ENCODE data around the gene TSC2.
"Not testable (repeated sequence)": the region's sequence is repeated elsewhere in the genome, so short reads cannot be mapped to it uniquely, and the experiment has no call there.

The TSC2 gene

DNA sequence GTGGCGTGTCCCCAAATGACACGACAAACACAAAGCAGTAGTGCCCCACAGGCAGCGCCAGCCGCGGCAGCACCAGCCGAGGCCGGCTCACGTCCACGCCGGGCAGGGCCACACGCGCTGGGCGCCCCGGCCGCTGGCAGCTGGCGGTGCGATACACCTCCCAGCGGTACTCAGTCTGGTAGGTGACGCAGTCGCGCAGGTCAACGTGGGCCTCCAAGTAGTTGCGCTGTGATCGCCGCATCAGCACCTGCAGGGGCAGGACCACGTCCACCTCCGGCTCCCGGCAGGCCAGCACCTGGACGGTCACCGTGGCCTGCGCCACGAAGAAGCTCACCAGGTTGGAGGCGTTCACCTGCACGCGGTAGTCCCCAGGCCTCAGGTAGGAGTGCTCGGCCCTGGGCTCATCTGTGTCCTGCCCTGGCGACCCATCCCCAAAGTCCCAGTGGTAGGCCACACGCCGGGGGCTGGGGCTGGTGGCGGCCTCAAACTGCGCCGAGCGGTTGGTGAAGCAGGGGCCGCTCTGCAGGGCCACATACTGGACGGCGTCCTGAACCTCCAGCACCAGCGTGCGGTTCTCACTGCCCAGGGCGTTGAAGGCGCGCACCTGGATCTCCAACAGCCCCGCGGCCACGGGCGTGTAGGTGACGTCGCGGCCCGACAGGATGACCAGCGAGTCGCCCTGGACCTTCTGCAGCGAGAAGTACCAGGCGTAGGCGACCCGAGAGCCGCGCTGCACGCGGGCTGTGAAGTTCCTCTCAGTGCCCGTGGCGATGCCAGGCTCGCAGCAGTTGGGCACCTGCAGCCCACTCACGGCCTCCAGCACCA lies 60.9 kb downstream of the TSC2 start:
- not testable (repeated sequence) for DNase-seq

DNA sequence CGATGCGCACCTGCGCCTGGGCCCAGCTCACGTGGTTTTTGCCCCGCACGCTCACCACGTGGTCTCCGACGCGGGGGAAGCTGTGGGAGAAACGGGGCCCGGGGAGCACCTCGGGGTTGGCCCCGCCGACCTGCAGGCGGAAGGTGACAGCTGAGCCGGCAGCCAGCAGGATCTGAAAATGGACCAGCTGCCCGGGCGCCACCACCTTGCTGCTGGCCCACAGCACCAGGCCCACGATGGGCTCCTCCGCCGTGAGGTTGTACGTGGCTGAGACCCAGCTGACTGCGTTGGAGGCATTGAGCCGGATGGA lies 61.4 kb downstream of the TSC2 start:
- not testable (repeated sequence) for DNase-seq

DNA sequence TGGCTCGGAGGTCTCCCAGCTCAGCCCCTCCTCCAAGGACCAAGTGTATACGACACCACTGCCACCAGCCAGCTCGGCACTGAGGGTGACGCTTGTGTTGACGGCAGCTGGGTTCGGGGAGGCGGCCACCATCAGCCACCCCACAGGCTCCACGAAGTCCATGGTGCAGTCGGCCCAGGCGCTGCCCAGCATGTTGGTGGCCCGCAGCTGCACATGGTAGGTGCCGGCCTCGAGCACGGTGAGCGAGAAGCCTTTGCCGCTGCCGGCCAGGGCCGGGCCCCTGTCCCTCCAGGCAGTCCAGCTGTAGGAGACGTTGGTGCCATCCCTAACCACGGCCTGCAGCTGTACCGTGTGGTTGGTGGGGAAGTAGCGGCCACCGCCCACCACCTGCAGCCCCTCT lies 62.1 kb downstream of the TSC2 start:
- DNase-seq: not testable (repeated sequence)

DNA sequence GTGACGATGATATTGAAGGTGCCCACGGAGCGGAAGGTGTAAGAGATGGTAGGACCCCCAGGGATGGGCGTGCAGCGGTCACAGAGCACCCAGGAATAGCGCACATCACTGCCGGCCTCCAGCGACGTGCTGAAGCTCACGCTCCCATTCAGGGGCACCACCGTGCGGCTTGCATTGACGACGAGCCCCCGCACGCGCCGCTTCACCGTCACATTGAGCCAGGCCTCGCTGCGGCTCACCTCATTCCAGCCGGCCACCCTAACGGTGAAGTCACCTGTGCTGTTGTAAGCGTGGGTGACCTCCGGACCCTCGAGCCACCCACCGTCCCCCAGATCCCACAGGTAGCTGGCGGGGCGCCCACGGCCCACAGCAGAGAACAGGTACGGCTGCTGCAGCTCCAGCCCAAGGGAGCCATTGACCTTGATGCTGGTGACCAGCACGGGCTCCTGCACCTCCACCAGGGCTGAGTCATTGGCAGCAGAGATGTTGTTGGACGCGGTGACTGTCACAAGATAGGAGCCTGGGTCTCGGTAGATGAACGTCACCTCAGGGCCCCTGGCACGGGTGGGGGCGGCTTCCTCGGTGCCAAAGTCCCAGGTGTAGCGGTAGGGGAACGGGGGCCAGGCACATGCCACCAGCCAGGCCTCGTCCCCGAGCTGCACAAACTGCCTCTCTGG lies 62.7 kb downstream of the TSC2 start:
- not testable (repeated sequence) for DNase-seq

DNA sequence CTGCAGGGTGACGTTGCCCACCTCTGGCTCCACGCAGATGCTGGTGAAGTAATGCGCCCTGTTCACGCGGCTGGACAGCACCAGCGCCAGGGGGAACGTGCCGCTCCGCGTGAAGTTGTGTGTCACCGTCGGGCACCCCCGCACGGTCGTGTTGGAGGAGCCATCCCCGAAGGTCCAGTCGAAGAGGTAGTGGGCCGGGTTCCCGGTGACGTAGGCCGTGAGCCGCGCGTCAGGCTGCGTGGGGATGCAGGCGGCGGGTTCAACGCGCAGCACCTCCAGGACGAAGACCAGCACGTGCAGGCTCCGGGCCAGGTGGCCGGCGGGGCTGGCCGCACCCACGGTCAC lies 63.2 kb downstream of the TSC2 start:
- not testable (repeated sequence) for DNase-seq

DNA sequence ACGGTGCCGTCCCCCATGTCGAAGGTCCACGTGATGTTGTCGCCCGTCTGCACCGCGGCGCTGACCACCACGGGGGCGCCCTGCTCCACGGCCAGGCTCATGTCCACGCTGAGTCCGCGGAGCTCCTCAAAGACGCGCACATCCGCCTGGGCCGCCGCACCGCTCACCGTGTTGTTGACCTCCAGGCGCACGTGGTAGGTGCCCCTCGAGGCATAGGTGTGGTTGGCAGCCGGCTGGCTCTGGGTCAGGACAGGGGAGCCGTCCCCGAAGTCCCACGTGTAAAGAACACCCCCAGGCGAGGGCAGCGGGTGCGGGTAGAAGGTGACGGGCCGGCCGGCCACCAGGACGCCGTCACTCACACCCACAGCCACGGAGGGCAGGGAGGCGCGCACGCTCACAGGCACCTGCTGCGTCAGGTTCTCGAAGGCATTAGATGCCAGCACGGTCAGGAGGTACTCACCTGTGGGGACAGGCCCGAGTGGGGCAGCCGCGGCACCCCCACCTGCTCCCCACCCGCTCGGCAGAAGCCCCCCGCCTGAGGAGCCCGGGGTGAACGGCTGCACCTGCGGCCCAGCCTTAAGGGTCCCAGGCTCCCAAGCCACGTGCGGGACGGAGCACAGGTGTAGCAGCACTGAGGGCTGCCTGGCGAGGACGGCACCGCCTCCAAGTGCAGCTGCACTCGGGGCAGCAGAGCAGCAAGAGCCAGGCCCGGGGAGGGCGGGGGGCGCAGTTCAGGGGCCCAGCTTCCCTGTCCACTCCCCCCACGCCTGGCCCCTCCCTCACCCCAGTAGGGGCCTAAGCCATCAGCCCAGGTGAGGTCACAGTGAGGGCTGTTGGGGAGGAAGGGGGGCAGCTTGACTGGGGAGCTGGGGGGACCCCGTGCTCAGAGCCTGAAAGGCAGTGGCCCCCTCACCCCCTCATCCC lies 63.9 kb downstream of the TSC2 start:
- not testable (repeated sequence) for DNase-seq

DNA sequence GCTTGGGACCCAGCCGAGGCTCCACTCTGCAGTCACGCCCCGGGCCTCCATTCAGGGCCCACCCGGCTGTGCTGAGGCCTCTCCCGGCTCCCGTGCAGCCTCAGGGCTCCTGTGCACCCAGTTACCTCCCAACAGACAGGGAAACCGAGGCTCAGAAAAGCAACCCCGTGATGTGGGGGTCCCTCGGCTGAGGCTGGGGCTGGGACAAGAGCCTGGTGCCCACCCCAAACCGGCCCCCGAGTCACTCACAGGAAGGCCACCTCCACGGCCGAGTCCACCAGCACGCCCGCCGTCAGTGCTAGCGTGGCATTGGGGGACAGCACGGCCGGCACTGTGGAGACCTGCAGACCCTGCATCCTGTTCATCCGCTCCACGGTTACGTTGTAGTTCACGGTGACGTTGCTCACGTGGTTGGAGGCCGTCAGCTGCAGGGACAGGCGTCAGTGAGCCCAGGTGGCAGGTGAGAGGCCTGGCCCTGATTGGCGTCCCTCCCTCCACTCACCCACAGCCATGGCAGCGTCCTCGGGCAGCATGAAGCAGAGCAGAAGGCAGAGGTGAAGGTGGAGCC lies 64.8 kb downstream of the TSC2 start:
- not testable (repeated sequence) for DNase-seq

DNA sequence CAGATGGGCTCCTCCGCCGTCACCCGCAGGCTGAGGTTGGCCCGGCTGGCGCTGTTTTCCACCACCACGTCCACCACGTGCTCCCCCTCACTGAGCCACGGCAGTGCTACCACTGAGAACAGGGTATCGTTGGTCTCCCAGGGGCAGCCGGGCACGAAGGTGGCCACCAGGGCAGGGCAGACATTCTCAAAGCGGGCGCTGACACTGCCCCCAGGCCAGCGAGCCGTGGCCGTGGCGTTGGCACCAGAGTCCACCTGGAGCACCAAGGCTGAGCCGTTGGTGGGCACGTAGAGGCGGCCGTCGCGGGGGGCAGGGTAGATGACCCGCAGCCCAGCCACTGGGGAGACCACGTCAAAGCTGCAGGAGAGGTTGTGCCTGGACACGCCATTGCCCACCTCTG lies 66.4 kb downstream of the TSC2 start:
- not testable (repeated sequence) for DNase-seq

DNA sequence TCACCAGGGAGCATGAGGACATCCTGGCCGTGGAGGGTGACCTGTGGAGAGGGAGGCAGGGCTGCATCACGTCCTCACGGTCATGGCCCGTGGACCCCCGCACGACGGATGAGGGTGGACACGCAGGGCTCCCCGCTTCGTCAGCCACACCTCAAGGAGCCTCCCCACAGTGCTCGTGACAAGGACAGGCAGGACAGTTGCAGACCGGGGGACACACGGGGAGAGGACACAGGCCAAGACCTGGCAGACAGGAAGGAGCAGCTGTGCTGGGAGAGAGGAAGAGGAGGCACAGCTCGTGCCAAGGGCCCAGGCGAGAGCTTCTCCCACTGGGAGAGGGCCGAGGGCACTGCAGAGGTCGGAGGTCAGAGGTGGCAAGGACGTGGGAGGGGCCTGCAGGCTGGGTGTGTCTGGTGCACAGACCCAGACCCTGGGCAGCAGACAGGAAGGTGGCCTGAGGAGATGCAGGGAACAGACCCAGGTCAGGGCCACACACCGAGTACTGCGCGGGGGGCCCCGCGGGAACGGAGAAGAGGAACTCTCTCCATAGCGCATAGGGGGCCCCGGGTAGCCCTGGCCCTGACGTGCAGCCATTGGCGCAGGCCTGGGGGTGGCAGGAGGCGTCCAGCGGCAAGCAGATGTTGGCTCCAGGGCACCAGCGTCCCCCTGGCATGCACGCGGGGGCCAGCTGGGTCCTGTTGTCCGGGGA lies 67.3 kb downstream of the TSC2 start:
- not testable (repeated sequence) for DNase-seq

DNA sequence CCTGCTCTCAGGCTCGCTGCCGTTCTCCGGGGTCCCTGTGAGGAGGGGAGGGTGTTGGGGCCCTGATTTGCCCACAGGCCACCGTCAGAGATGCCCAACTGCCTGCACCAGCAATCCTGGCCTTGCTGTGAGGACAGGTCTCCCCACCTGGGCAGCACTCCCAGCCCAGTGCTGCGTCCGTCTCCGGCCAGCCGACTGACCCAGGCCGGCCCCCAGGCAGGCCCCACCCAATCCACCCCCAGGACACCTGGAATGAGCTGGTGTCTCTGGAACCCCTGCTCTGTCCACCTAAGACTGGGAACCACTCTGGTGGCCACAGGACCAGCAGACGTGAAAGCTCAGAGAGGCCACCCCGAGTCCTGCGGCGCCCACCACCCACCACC lies 67.8 kb downstream of the TSC2 start:
- DNase-seq: no peak

DNA sequence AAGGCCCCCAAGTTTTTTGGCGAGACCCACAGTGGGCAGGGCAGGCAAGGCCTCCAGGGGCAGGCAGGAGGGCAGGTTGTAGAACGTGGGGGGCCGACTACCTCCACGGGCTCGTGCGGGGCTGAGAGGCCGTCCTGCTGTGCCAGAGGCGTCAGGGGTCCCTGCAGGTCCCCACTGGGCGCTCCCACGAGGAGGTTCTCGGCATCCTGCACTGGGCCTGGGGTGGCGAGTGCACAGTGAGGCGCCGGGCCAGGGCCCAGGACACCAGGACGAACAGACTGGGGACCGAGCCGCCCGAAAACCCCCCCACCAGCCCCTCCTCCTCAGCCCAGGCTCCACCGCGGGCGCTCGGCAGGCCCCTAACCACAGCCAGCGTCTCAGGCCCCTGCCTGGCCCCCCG lies 68.6 kb downstream of the TSC2 start:
- not testable (repeated sequence) for DNase-seq

DNA sequence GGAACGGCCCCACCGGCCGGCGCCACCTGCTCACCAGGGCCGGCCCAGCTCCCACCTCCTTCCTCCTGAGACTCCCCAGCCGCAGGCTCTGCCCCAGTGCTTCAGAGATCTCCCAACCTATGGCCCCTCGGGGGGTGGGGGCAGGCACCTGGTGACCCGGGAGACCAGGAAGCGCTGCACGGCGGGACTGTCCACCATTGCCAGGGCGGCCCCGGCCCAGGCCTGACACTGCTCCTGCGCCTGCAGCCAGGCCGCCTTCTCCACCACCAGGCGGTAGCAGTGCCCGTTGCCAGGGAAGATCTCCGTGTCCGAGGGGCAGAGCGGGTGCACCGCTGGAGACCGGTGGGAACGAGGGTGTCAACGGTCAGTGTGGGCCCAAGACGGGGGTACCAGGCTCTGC lies 69.6 kb downstream of the TSC2 start:
- not testable (repeated sequence) for DNase-seq

DNA sequence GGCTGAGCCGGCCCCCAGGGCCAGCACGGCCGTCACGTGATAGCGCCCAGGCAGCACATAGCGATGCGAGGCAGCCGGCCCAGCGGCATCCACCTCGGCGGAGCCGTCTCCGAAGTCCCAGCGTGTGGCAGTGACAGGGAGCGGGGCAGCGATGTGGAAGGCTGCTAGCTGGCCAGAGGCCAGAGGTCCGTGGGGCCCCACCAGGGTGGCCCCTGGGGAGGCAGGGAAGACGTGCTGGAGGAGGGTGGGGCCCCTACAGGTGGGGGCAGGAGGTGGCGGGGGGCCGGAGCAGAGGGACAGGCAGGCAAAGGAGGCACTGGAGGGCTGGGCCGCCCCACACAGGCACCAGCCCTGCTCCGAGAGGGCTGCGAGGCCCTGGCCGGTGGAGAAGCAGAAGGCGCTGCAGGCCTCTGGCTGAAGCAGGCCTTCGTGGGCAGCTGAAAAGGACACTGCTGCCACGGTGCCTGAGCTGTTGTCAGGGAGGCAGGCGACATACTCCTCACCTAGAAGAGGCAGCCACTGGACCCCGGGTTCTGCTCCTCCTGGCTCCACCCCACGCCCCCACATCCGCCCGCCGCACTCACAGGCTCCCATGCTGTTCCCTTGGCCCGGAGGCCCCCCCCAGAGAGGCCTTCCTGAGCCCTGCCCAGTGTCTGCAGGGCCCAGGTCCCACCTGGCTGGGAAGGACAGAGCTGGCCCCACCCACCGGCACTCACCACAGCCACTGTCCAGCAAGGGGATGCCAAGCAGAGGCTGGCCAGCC lies 70.4 kb downstream of the TSC2 start:
- not testable (repeated sequence) for DNase-seq

DNA sequence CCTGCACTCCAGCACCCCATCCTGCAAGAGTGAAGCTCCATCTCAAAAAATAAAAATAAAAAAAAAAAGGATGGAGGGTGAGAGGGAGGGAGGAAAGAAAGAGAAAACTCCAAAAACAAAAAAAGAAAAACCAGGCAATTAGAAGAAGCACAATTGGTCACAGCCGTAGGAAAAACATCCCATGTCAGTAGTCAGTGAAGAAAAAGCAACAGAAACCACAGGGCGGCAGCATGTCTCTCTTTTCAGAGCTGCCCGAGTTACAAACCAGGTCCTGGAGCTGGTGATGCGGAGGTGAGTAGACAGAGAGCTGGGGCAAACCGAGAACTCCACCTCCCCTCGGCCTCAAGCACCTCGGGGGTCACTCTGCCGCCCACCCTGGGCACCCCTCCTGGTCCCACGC lies 73.5 kb downstream of the TSC2 start:
- peak; percentile 25 to 63 for DNase-seq

DNA sequence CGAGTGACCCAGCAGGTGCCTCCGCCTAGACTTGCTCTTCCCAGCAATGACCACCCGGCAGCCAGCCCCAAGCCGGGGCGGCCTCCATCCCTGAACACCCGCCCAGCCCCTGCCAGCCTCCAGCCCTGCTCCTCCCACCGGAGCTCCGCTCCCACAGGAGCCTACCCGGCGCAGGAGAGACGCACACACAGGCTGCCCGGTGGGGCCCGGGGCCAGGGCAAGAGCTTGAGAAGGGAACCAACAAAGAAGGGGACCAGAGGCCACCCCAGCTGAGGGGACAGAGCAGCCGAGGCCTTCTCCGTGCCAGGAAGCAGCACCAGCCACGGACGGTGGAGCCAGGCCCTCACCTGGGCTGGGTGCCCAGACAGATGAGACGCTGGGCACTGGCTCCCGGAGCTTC lies 74.1 kb downstream of the TSC2 start:
- DNase-seq: no peak

DNA sequence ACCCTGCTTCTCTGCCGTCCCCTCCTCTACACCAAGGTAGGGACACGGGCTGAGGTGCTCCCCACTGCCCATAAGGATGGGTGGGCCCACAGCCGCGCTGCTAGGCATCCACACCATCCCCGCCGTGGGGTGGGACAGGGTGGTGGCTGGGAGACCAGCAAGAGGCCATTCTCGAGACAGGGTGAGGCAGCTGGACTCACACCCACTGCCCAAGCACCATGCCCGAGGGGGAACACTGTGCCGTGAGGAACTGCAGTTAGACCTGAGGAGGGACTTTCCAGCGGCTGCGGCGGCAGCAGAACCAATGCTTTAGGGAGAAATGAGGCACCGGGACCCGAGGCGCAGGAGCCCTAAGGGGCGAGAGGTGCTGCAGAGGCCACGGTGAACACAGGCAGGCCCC lies 74.6 kb downstream of the TSC2 start:
- no peak for DNase-seq

DNA sequence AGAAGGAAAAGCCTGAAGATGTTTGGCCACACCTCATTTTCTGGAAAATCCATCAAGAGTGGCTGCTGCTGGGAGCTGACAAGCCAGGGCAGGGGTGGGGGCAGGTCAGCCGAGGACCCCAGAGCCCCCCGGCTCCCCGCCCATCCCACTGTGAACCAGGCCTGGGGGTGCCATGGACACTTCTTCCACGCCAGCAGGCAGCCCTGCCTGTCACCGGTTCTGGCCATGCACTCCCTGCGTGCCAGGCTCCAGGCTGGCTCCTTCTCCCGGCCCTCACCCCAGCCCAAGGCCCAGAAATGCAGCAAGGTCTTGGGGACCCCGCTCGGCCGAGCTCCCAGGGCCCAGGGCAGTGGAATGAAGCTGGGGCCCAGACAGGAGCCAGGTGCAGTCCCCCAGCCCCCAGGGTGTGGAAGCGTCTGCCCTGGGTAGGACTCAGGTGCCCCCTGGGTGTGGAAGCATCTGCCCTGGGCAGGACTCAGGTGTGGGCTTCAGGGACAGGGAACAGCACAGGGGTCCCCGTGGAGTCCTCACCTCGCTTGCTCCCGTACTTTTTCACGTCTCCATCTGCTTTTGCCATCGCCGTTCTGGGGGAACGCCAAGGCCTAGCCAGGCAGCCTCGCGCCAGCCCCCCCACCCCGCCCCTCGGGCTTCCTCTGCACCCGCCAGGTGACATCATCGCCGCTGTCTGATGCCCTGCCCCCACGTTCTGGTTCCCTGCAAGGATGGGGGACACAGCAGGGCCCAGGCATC lies 75.3 kb downstream of the TSC2 start:
- not testable (repeated sequence) for DNase-seq

DNA sequence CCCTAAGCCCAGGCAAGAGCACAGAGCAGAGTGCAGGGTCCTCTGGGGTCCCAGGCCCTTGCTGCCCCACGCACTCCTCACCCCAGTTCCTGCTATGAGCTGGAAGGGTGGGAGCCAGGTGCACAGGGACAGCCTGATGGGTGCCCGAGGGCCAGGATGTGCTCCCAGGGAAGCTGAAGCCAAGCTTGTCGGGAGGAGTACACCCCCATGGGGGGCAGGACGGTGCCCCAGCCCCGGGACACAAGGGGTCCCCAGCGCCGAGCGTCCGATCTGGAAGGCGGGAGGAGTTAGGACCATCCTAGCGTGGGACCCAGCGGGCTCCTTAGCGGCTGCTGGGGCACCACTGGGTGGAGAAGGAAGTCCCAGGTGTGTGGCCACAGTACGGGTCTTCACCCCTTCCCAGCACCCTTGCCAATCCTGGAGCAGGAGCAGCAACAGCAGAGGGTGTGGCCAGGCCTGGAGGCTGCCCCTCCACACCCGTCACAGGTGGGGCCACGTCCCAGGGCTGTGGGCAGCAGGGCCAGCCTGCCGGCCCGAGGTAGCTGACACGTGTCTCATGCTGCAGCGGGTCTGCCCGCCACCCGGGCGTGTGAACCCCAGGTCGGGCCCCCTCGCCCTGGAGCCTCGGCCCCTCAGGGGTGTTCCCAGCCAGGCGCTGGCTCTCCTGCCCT lies 76.1 kb downstream of the TSC2 start:
- not testable (repeated sequence) for DNase-seq

DNA sequence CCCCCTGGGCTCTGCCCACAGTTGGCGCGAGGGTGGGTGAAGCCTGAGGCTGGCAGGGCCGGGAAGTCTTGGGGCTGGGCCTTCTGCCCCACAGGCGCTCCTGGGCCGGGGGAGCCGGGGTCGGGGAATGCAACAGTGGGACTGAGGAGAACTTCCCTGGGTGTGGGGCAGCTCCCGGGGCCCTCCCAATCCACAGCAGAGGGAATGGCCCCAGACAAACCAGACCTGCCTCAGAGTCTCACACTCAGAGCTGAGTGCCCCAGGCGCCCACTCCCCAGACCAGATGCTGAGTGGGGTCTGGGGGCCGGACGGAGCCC lies 76.5 kb downstream of the TSC2 start:
- DNase-seq: not testable (repeated sequence)

DNA sequence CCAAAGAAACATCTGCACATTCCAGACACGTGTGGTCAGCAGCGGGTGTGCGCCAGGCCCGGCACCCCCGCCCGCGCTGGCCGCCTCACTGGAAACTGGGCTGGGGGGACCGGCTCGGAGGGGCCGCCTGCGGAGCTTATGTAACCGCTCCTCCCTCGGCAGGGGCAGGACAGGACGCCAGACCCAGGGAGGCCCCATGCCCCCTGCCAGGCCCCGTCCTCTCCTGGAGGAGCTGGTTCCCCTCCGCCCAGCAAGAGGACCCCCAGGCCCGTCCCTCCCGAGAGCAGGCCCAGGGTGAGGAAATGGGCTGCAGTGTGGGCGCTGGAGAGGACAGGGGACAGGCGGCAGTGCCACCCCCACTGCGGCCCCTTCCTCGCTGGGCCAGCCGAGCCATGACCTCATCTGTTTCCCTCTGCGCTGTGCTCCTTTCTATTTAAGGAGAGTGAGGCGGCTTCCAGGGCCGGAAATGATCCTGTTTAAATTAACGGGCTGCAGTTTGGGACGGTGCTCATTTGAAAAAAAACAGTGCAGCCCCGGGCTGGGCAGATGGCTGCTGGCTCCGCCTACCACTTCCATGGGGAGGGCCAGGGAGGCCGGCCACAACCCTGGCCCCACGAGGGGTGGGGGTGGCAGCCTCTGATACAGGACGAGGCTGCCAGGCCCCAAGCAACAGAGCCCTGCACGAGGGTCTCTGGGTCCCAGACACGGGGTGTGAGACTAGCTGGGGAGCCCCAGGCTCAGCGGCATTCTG lies 77.1 kb downstream of the TSC2 start:
- peak in 1 of 2 experiments; percentile 32 for DNase-seq
